ENCODE results near the gene LPIN2. TPM values are rescaled to one million over a fixed set of nuclear protein-coding genes. Genes with fewer than 3 reads are reported as not detected.
"Not testable (repeated sequence)": the region's sequence is repeated elsewhere in the genome, so short reads cannot be mapped to it uniquely, and the experiment has no call there.

The LPIN2 gene
- total and polyA plus RNA-seq, 2 experiments from 2014 or later = 29.1 to 62.1 TPM

DNA sequence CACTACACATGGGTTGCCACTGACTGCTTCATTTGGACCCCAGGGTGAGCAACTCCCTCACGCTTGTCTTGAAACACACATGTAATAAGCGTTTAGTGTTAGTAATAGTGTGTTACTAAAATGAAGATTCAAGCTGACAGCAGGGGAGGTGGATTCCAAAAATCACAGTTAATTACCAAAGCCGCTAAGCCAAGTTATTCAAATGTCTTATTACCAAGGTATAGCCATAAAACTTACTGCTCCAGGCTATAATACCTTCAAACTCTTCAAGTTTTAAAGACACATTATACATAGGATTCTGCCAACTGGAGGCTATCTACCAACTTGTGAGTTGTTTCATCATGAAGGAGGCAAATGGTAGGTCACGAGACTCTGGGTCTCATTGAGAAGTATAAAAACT is 2.9 kb downstream of the LPIN2 start:
- H4K20me1 ChIP-seq (ENCODE audit: insufficient read depth, poor library complexity, severe bottlenecking) = peaks cover 16% of the 10 kb centered on the region
- H3K4me2 ChIP-seq = peak overlapping the region; percentile 84
- H3K4me3 ChIP-seq = no peak overlapping the region
- DNase-seq (ENCODE audit: low spot score) = no peak
- no peaks in the 10 kb centered on the region for H3K9me2 ChIP-seq (replicated peaks; ENCODE audit: insufficient read depth)
- 86% methylated on average over 4 of the region's 4 CpGs for WGBS (ENCODE audit: low lambda C conversion rate, missing lambda C conversion rate)
- H2AFZ ChIP-seq = no peak overlapping the region
- H3K9me3 ChIP-seq (ENCODE audit: low read depth) = no peaks in the 10 kb centered on the region
- no peaks in the 10 kb centered on the region for H3K27me3 ChIP-seq
- peaks cover 19% of the 10 kb centered on the region for H3K4me1 ChIP-seq (ENCODE audit: insufficient read depth)
- H3K79me2 ChIP-seq = peaks cover 74% of the 10 kb centered on the region
- no peaks in the 10 kb centered on the region for H3K36me3 ChIP-seq (replicated peaks; ENCODE audit: insufficient read depth, low read depth)
- TF ChIP-seq, protein P1, sequence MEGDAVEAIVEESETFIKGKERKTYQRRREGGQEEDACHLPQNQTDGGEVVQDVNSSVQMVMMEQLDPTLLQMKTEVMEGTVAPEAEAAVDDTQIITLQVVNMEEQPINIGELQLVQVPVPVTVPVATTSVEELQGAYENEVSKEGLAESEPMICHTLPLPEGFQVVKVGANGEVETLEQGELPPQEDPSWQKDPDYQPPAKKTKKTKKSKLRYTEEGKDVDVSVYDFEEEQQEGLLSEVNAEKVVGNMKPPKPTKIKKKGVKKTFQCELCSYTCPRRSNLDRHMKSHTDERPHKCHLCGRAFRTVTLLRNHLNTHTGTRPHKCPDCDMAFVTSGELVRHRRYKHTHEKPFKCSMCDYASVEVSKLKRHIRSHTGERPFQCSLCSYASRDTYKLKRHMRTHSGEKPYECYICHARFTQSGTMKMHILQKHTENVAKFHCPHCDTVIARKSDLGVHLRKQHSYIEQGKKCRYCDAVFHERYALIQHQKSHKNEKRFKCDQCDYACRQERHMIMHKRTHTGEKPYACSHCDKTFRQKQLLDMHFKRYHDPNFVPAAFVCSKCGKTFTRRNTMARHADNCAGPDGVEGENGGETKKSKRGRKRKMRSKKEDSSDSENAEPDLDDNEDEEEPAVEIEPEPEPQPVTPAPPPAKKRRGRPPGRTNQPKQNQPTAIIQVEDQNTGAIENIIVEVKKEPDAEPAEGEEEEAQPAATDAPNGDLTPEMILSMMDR (IDR thresholded peaks at IDR 0.05; ENCODE audit: poor library complexity) = no peak
- no peak for TF ChIP-seq EZH2phosphoT487 (IDR thresholded peaks at IDR 0.05; ENCODE audit: low read depth, severe bottlenecking, unreplicated experiment)
- TF ChIP-seq EZH2 (IDR thresholded peaks at IDR 0.05; ENCODE audit: borderline replicate concordance) = no peak
- H3K27ac ChIP-seq = no peak overlapping the region

DNA sequence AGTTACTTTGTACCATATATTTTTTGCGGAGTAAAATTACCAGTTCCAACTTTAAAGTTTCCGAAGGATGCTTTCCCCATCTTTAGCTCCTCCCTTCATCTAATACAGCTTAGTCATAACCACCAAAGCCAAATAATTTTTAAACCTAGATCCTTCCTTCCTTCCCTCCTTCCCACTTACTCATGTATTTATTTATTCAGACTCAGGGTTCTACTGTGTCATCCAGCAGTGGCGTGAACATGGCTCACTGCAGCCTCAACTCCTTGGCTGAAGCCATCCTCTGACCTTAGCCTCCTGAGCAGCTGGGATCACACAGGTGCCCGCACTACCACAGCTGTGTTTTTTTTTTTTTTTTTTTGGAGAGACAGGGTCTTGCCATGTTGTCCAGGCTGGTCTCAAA is 4.4 kb downstream of the LPIN2 start:
- Histone ChIP-seq H3K27me3 (no peaks in the 10 kb centered on the region), H3K4me2 (no peak overlapping the region), H3K36me3 (replicated peaks; ENCODE audit: insufficient read depth, low read depth) (no peaks in the 10 kb centered on the region), H3K9me2 (replicated peaks; ENCODE audit: insufficient read depth) (no peaks in the 10 kb centered on the region), H3K9me3 (ENCODE audit: low read depth) (no peaks in the 10 kb centered on the region), H3K4me3 (no peak overlapping the region), H2AFZ (no peak overlapping the region), H4K20me1 (ENCODE audit: insufficient read depth, poor library complexity, severe bottlenecking) (peaks cover 16% of the 10 kb centered on the region), H3K27ac (no peak overlapping the region), H3K79me2 (peaks cover 89% of the 10 kb centered on the region), H3K4me1 (ENCODE audit: insufficient read depth) (peaks cover 15% of the 10 kb centered on the region)
- 99% methylated on average over 4 of the region's 4 CpGs for WGBS (ENCODE audit: low lambda C conversion rate, missing lambda C conversion rate)
- DNase-seq (ENCODE audit: low spot score) = no peak
- TF ChIP-seq EZH2phosphoT487 (IDR thresholded peaks at IDR 0.05; ENCODE audit: low read depth, severe bottlenecking, unreplicated experiment) = no peak
- no peak for TF ChIP-seq EZH2 (IDR thresholded peaks at IDR 0.05; ENCODE audit: borderline replicate concordance)
- TF ChIP-seq, protein P1 (IDR thresholded peaks at IDR 0.05; ENCODE audit: poor library complexity) = no peak

DNA sequence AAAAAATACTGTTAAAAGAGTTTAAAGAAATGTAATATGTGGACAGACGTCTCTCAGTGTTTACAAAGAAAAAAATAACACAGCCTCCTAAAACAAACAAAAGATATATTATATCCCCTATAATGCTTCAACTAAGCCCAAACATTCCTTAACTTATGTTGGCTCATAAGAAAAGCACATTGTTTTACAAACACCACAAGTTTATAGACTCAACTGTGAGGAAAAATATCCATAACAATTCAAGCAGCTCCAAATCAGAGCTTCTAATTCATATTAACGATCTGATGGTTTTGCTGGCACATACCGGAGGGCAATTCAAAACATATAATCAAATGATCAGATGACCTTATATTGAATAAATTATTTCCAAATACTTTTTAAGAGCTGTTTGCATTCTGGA is 5.5 kb downstream of the LPIN2 start:
- Histone ChIP-seq H3K4me2 (no peak overlapping the region), H3K36me3 (replicated peaks; ENCODE audit: insufficient read depth, low read depth) (no peaks in the 10 kb centered on the region), H3K4me1 (ENCODE audit: insufficient read depth) (peaks cover 15% of the 10 kb centered on the region), H3K4me3 (no peak overlapping the region), H3K79me2 (peaks cover 100% of the 10 kb centered on the region), H4K20me1 (ENCODE audit: insufficient read depth, poor library complexity, severe bottlenecking) (peaks cover 16% of the 10 kb centered on the region), H3K27ac (no peak overlapping the region), H2AFZ (no peak overlapping the region), H3K9me2 (replicated peaks; ENCODE audit: insufficient read depth) (no peaks in the 10 kb centered on the region), H3K27me3 (no peaks in the 10 kb centered on the region), H3K9me3 (ENCODE audit: low read depth) (no peaks in the 10 kb centered on the region)
- TF ChIP-seq EZH2 (IDR thresholded peaks at IDR 0.05; ENCODE audit: borderline replicate concordance) = no peak
- TF ChIP-seq, protein P1 (IDR thresholded peaks at IDR 0.05; ENCODE audit: poor library complexity) = no peak
- DNase-seq (ENCODE audit: low spot score) = no peak
- 55% methylated on average over 3 of the region's 3 CpGs for WGBS (ENCODE audit: low lambda C conversion rate, missing lambda C conversion rate)

DNA sequence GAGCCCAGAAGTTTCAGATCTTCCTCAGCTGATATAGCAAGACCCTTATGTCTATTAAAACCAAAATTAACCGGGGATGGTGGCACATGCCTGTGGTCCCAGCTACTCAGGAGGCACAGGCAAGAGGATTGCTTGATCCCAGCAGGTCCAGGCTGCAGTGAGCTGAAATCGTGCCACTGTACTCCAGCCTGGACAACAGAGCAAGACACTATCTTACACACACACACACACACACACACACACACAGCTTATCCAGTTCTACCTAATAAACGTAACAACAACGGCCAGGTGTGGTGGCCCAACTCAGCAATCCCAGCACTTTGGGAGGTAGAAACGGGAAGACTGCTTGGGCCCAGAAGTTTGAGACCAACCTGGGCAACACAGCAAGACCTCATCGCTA is 7.5 kb downstream of the LPIN2 start:
- no peaks in the 10 kb centered on the region for H3K9me2 ChIP-seq (replicated peaks; ENCODE audit: insufficient read depth)
- H3K4me3 ChIP-seq = no peak overlapping the region
- no peak overlapping the region for H2AFZ ChIP-seq
- no peaks in the 10 kb centered on the region for H3K27me3 ChIP-seq
- H3K4me1 ChIP-seq (ENCODE audit: insufficient read depth) = peaks cover under 1% of the 10 kb centered on the region
- no peaks in the 10 kb centered on the region for H3K9me3 ChIP-seq (ENCODE audit: low read depth)
- H3K36me3 ChIP-seq (replicated peaks; ENCODE audit: insufficient read depth, low read depth) = no peaks in the 10 kb centered on the region
- H3K4me2 ChIP-seq = no peak overlapping the region
- TF ChIP-seq, protein P1 (IDR thresholded peaks at IDR 0.05; ENCODE audit: poor library complexity) = no peak
- no peak for TF ChIP-seq EZH2 (IDR thresholded peaks at IDR 0.05; ENCODE audit: borderline replicate concordance)
- TF ChIP-seq EZH2phosphoT487 (IDR thresholded peaks at IDR 0.05; ENCODE audit: low read depth, severe bottlenecking, unreplicated experiment) = no peak
- no peak for DNase-seq (ENCODE audit: low spot score)
- H3K79me2 ChIP-seq = peaks cover 100% of the 10 kb centered on the region
- H4K20me1 ChIP-seq (ENCODE audit: insufficient read depth, poor library complexity, severe bottlenecking) = peaks cover 6% of the 10 kb centered on the region
- WGBS (ENCODE audit: low lambda C conversion rate, missing lambda C conversion rate) = 95% methylated on average over 6 of the region's 6 CpGs
- no peak overlapping the region for H3K27ac ChIP-seq

DNA sequence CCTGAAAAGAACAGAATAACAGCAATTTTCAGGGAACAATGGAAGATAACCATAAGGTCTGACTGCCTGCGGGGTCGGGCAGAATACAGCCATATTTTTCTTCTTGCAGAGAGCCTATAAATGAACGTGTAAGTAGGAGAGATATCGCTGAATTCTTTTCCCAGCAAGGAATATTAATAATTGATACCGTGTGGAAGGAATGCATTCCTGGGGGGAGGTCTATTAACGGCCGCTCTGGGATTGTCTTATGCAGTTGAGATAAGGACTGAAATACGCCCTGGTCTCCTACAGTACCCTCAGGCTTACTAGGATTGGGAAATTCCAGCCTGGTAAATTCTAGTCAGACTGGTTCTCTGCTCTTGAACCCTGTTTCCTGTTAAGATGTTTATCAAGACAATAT is 9.2 kb downstream of the LPIN2 start:
- not testable (repeated sequence) for H4K20me1 ChIP-seq (ENCODE audit: insufficient read depth, poor library complexity, severe bottlenecking); H3K4me2 ChIP-seq; H3K36me3 ChIP-seq (replicated peaks; ENCODE audit: insufficient read depth, low read depth); H3K9me2 ChIP-seq (replicated peaks; ENCODE audit: insufficient read depth); H3K9me3 ChIP-seq (ENCODE audit: low read depth); H3K4me1 ChIP-seq (ENCODE audit: insufficient read depth); H3K4me3 ChIP-seq; DNase-seq (ENCODE audit: low spot score); H3K27ac ChIP-seq; H2AFZ ChIP-seq; H3K27me3 ChIP-seq
- WGBS (ENCODE audit: low lambda C conversion rate, missing lambda C conversion rate) = 93% methylated on average over 8 of the region's 8 CpGs
- peaks cover 100% of the 10 kb centered on the region for H3K79me2 ChIP-seq
